ENCODE results near the gene ASTN1.

Gene ASTN1

DNA sequence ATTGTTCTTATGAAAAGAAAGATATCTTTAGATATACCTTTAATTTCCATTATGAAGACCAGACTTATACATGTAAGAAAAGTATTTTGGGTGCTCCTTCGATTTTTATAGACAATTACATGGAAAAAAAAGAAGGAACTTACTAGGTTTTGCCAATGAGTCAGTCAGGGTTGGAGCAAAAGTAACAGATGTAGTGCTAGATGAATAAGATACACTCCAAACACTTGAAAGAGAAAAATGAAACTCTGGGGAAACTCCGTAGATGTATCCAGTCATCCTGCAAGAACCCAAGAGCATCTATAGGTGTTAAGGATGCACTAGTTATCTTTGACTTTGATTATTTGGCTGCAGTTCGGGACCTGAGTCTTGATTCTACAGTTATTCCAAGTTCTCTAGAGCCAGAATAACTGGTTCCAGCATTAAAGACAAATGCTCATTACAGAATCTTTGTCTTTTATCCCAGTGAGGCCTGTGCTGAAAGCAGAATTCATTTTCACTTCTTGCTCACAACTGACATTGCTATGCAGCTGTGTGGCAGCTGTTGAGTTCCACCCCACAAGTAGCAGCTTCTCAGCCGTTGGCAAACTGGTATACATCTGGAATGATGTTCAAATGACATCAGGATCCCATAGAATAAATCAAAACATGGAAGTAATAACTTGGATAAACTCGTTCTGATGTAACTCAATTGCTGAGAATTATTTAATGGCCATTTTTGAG lies 326.1 kb downstream of the ASTN1 start:
- Histone ChIP-seq H3K4me3 (ENCODE audit: low read depth in 1 of 2, low read length in 2 of 2) (no peak overlapping the region), H3K27me3 (ENCODE audit: control insufficient read depth in 1 of 2, insufficient read depth in 2 of 2, low read length in 2 of 2) (no peaks in the 10 kb centered on the region), H3K4me1 (ENCODE audit: insufficient read depth, low read length) (peaks cover 9% of the 10 kb centered on the region), H3K36me3 (ENCODE audit: insufficient read depth, low read length) (no peaks in the 10 kb centered on the region), H3K9ac (ENCODE audit: low read length) (no peak overlapping the region), H3K27ac (ENCODE audit: low read depth, low read length) (no peak overlapping the region), H3K9me3 (ENCODE audit: low read length) (no peaks in the 10 kb centered on the region)

DNA sequence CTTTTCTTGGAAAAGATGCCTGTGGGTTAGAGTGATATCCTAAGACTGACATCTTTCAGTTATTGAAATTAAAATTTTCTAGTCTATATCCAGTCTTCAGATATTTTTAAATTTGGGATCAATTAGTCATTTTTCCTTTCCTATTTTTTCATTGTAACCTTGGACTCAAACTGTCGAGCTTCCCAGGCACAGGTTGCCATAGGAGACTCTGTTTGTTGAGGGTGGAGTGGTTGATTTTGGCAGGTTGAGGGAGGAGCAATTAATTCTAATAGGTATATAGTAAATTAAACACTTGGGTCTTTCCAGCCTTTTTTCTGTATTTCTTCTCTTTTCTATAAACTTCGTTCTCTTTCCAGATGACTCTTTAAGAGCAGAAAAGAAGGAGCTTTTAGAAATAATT lies 326.8 kb downstream of the ASTN1 start:
- Histone ChIP-seq H3K36me3 (ENCODE audit: insufficient read depth, low read length) (no peaks in the 10 kb centered on the region), H3K9ac (ENCODE audit: low read length) (no peak overlapping the region), H3K4me3 (ENCODE audit: low read depth in 1 of 2, low read length in 2 of 2) (no peak overlapping the region), H3K9me3 (ENCODE audit: low read length) (no peaks in the 10 kb centered on the region), H3K27me3 (ENCODE audit: control insufficient read depth in 1 of 2, insufficient read depth in 2 of 2, low read length in 2 of 2) (no peaks in the 10 kb centered on the region), H3K27ac (ENCODE audit: low read depth, low read length) (no peak overlapping the region), H3K4me1 (ENCODE audit: insufficient read depth, low read length) (peaks cover 4% of the 10 kb centered on the region)

DNA sequence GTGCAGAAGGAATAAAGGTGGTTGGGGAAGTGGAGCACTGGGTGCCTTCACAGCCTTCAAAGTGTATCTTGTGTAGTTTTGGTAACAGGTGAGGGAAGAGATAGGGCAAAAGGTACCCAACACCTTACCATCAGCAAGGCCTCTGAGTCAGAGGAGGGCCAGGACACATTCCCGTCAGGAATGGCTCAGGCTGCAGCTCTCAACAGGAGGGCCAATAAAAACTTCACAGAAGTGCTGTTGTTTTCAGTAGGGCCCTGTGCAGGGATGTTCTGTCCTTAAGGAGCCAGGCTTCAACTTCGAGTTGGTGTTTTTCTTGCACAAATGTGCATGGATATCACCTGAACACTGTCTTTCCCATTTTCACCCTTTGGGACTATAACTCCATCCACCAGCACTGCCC lies 333.4 kb downstream of the ASTN1 start:
- H3K36me3 ChIP-seq (ENCODE audit: insufficient read depth, low read length) = no peaks in the 10 kb centered on the region
- H3K9ac ChIP-seq (ENCODE audit: low read length) = no peak overlapping the region
- no peak overlapping the region for H3K27ac ChIP-seq (ENCODE audit: low read depth, low read length)
- H3K4me3 ChIP-seq (ENCODE audit: low read depth in 1 of 2, low read length in 2 of 2) = no peak overlapping the region
- no peaks in the 10 kb centered on the region for H3K4me1 ChIP-seq (ENCODE audit: insufficient read depth, low read length)
- H3K9me3 ChIP-seq (ENCODE audit: low read length) = no peaks in the 10 kb centered on the region
- no peaks in the 10 kb centered on the region for H3K27me3 ChIP-seq (ENCODE audit: control insufficient read depth in 1 of 2, insufficient read depth in 2 of 2, low read length in 2 of 2)

DNA sequence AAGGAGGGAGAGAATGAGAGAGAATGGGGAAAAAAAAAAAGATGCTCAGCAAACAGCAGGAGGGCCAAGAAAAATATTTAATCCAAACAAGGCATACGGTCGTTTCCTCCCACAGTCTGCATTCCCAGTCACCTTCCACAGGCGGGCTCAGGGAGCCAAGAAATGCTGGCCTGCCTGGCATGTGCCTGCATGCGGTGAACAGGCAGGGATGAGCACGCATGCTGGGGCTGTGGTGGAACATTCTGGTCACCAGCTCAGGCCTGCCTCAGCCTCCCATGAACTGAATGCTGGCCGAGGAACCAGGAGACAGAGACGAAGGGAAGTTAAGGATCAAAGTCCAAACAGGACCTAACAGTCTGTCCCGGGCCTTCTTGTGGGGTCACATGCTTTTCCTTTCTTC lies 335.3 kb downstream of the ASTN1 start:
- Histone ChIP-seq H3K36me3 (ENCODE audit: insufficient read depth, low read length) (no peaks in the 10 kb centered on the region), H3K4me3 (ENCODE audit: low read depth in 1 of 2, low read length in 2 of 2) (no peak overlapping the region), H3K4me1 (ENCODE audit: insufficient read depth, low read length) (no peaks in the 10 kb centered on the region), H3K27ac (ENCODE audit: low read depth, low read length) (no peak overlapping the region), H3K9ac (ENCODE audit: low read length) (no peak overlapping the region), H3K9me3 (ENCODE audit: low read length) (no peaks in the 10 kb centered on the region), H3K27me3 (ENCODE audit: control insufficient read depth in 1 of 2, insufficient read depth in 2 of 2, low read length in 2 of 2) (no peaks in the 10 kb centered on the region)

DNA sequence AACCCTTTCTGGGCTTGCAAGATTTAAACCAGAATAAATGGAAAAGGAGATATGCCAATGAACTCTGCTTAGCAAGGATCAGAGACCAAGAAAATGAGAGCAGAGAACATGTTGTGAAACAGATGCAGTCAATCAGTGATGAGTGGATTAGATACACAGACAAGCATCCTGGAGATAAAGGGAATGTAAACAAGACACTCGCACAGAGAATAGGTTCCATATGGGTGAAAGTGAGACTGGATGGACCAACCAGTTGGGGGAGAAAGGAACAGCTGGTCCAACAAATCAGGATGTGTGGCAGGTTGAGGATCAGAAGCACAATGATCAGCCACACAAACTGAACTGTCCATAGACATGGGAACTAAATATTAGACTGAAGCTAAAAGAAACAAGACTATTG lies 338.2 kb downstream of the ASTN1 start:
- Histone ChIP-seq H3K4me3 (ENCODE audit: low read depth in 1 of 2, low read length in 2 of 2) (no peak overlapping the region), H3K27ac (ENCODE audit: low read depth, low read length) (no peak overlapping the region), H3K4me1 (ENCODE audit: insufficient read depth, low read length) (no peaks in the 10 kb centered on the region), H3K36me3 (ENCODE audit: insufficient read depth, low read length) (no peaks in the 10 kb centered on the region), H3K9me3 (ENCODE audit: low read length) (no peaks in the 10 kb centered on the region), H3K9ac (ENCODE audit: low read length) (no peak overlapping the region), H3K27me3 (ENCODE audit: control insufficient read depth in 1 of 2, insufficient read depth in 2 of 2, low read length in 2 of 2) (no peaks in the 10 kb centered on the region)

DNA sequence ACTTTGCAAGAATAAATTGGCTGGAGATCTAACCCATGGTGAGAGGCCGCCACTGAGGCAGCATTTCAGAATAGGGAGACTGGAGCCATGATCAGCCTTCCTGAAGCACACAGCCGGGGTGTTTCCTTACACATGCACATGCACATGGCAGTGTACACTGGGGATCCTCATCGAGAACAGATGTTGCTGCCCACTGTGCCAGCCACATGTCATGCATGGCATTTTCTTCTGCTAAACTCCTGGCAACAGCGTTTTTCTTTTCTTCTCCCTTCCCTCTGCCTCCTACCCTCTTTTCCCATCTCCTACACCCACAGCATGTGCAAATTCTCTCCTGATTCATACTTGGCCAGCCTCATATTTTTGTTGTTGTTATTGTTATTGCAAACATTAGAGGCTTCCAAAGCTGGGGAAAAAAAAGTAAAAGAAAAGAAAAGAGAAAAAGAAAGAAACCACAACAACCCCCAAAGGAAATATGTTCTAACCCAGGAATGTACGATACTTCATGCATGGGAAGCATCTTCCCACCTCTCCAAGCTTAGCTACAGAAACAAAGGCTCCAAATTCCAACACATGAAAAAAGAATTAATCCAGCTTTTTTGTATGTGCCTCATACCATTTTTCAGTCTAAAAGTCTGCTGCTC lies 344.0 kb downstream of the ASTN1 start:
- H3K27ac ChIP-seq (ENCODE audit: low read depth, low read length) = no peak overlapping the region

DNA sequence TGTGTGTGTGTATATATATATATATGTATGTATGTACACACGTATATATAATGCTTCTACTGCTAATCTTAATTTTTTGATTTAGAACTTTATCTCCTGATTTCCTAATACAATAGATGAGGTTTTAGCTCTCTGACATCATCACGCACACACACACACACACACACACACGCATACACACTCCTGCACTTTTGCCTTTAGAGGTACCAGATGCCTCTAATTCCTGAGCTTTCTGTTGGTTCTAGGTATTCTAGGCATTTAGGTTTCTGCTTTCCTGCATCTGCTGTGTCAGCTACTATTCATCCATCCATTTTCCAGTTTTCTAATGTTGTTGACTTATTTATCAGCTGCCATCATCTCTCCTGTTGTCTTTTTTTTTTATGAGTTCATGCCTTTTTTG lies 348.3 kb downstream of the ASTN1 start:
- Histone ChIP-seq H3K9ac (ENCODE audit: low read length) (no peak overlapping the region), H3K27ac (ENCODE audit: low read depth, low read length) (no peak overlapping the region), H3K36me3 (ENCODE audit: insufficient read depth, low read length) (no peaks in the 10 kb centered on the region), H3K4me1 (ENCODE audit: insufficient read depth, low read length) (no peaks in the 10 kb centered on the region), H3K9me3 (ENCODE audit: low read length) (no peaks in the 10 kb centered on the region), H3K27me3 (ENCODE audit: control insufficient read depth in 1 of 2, insufficient read depth in 2 of 2, low read length in 2 of 2) (no peaks in the 10 kb centered on the region), H3K4me3 (ENCODE audit: low read depth in 1 of 2, low read length in 2 of 2) (no peak overlapping the region)

More for the DNA sequence above, 344.0 kb downstream of the ASTN1 start:
- Histone ChIP-seq H3K9me3 (ENCODE audit: low read length) (no peaks in the 10 kb centered on the region), H3K9ac (ENCODE audit: low read length) (no peak overlapping the region), H3K27me3 (ENCODE audit: control insufficient read depth in 1 of 2, insufficient read depth in 2 of 2, low read length in 2 of 2) (no peaks in the 10 kb centered on the region), H3K36me3 (ENCODE audit: insufficient read depth, low read length) (no peaks in the 10 kb centered on the region), H3K4me3 (ENCODE audit: low read depth in 1 of 2, low read length in 2 of 2) (no peak overlapping the region), H3K4me1 (ENCODE audit: insufficient read depth, low read length) (no peaks in the 10 kb centered on the region)

DNA sequence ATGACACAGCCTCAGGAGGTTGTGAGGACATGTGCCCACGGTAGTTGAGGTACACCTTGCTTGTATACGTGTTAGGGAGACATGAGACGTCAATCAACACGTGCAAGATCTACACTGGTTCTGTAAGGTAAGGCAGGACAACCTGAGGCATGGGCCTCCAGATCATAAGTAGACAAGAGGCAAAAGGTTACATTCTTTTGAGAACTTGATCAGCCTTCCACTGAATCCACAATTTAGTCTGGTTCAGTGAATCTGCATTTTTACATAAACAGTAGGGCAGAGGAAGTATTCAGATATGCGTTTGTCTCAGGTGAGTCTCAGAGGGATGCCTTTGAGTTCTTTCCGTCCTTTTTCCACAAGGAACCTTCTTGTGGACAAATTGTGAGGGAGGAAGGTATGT lies 348.9 kb downstream of the ASTN1 start:
- Histone ChIP-seq H3K4me1 (ENCODE audit: insufficient read depth, low read length) (no peaks in the 10 kb centered on the region), H3K4me3 (ENCODE audit: low read depth in 1 of 2, low read length in 2 of 2) (no peak overlapping the region), H3K36me3 (ENCODE audit: insufficient read depth, low read length) (no peaks in the 10 kb centered on the region), H3K27me3 (ENCODE audit: control insufficient read depth in 1 of 2, insufficient read depth in 2 of 2, low read length in 2 of 2) (no peaks in the 10 kb centered on the region), H3K27ac (ENCODE audit: low read depth, low read length) (no peak overlapping the region), H3K9ac (ENCODE audit: low read length) (no peak overlapping the region), H3K9me3 (ENCODE audit: low read length) (no peaks in the 10 kb centered on the region)

DNA sequence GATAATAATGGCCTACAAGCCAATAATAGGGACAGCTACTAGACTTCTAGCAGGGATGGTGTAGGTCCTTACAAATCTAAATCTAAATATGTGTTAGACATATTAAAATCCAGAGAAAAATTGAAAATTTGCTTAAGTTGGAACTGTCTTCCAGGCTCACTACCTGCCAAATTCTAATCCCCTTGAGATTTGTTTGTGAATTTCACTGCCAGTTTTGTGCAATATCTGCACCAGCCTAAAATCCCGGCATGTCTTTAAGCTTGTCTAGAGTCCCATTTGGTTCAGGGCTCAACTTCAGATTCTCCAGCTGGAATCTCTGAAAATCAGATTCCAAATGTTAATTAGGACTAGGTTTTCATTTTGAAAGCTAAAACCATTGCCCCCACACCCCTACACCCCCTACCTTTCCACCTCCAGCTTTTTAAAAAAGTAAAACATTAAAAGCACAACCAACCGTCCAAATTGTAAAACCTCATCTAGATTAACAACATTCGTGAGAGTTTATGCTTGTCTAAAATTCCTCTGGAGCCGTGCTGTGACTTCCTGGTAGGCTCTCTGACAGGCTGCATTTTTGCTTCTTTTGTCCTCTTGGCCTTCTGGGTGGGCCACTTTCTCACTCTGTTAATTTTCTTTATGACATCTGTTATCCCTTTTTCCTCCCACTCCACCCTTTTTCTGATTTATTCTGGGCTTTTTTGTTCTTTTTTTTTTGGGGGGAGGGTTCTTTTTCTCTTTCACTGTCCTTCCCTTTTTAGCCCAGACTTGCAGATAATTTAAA lies 352.8 kb downstream of the ASTN1 start:
- H3K4me3 ChIP-seq (ENCODE audit: low read depth in 1 of 2, low read length in 2 of 2) = no peak overlapping the region
- H3K9me3 ChIP-seq (ENCODE audit: low read length) = no peaks in the 10 kb centered on the region
- no peaks in the 10 kb centered on the region for H3K27me3 ChIP-seq (ENCODE audit: control insufficient read depth in 1 of 2, insufficient read depth in 2 of 2, low read length in 2 of 2)
- no peak overlapping the region for H3K9ac ChIP-seq (ENCODE audit: low read length)
- no peaks in the 10 kb centered on the region for H3K4me1 ChIP-seq (ENCODE audit: insufficient read depth, low read length)
- H3K36me3 ChIP-seq (ENCODE audit: insufficient read depth, low read length) = no peaks in the 10 kb centered on the region
- H3K27ac ChIP-seq (ENCODE audit: low read depth, low read length) = no peak overlapping the region

DNA sequence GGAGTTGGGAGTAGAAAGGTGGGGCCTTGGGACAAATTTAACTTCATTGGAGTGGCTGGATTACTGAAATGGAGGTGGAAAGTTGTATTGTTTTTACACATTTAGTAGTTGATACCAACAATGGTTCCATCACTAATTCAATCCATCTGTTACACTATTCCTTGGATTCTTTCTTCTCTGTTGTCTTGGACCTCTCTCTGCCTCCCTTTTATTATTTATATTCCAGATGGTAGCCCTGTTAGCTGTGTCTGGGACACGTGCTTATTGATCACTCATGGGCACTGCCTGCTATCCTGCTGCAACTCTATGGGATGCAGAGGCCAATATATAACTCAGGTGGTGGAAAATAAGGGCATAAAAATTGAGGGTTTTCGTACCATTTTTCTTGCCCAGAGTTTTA lies 355.2 kb downstream of the ASTN1 start:
- Histone ChIP-seq H3K36me3 (ENCODE audit: insufficient read depth, low read length) (no peaks in the 10 kb centered on the region), H3K27ac (ENCODE audit: low read depth, low read length) (no peak overlapping the region), H3K9ac (ENCODE audit: low read length) (no peak overlapping the region), H3K4me1 (ENCODE audit: insufficient read depth, low read length) (no peaks in the 10 kb centered on the region), H3K9me3 (ENCODE audit: low read length) (no peaks in the 10 kb centered on the region), H3K27me3 (ENCODE audit: control insufficient read depth in 1 of 2, insufficient read depth in 2 of 2, low read length in 2 of 2) (no peaks in the 10 kb centered on the region), H3K4me3 (ENCODE audit: low read depth in 1 of 2, low read length in 2 of 2) (no peak overlapping the region)

Data from muscle layer of colon (tissue), 2 donors.